ENCODE data around the gene TMEM51.

- no peak for TF ChIP-seq IRF2 (CRISPR knock-in tag; IDR thresholded peaks at IDR 0.05)
- TF ChIP-seq, protein P1, sequence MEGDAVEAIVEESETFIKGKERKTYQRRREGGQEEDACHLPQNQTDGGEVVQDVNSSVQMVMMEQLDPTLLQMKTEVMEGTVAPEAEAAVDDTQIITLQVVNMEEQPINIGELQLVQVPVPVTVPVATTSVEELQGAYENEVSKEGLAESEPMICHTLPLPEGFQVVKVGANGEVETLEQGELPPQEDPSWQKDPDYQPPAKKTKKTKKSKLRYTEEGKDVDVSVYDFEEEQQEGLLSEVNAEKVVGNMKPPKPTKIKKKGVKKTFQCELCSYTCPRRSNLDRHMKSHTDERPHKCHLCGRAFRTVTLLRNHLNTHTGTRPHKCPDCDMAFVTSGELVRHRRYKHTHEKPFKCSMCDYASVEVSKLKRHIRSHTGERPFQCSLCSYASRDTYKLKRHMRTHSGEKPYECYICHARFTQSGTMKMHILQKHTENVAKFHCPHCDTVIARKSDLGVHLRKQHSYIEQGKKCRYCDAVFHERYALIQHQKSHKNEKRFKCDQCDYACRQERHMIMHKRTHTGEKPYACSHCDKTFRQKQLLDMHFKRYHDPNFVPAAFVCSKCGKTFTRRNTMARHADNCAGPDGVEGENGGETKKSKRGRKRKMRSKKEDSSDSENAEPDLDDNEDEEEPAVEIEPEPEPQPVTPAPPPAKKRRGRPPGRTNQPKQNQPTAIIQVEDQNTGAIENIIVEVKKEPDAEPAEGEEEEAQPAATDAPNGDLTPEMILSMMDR (CRISPR knock-in tag; IDR thresholded peaks at IDR 0.05) = no peak
- no peak for TF ChIP-seq MAFF (IDR thresholded peaks at IDR 0.05; ENCODE audit: low read depth, low read length)
- TF ChIP-seq EZH2 (conservative IDR thresholded peaks at IDR 0.05; ENCODE audit: low read depth, low read length) = no peak
- no peak for TF ChIP-seq FOXO1 (CRISPR knock-in tag; IDR thresholded peaks at IDR 0.05)
- no peak for TF ChIP-seq TBL1XR1 (IDR thresholded peaks at IDR 0.05; ENCODE audit: borderline replicate concordance, low read length, partially characterized antibody)
- no peak for TF ChIP-seq ZNF501 (CRISPR knock-in tag; IDR thresholded peaks at IDR 0.05)
Measured at GRCh38 chr1:15146971-15147376, 6.6 kb upstream of the TMEM51 start.
